ENCODE data around the gene ACO2.

GRCh38 chr22:41522813-41523212, 53.9 kb downstream of the ACO2 start:
- TF ChIP-seq CTCF (conservative IDR thresholded peaks at IDR 0.05; ENCODE audit: low read depth, low read length) (no peak), FOS (IDR thresholded peaks at IDR 0.05; ENCODE audit: low read depth, low read length) (no peak)
